ENCODE data around the gene REXO1.
A peak's percentile ranks its signal among the peaks of the same experiment; 100 is the strongest.

GRCh38 chr19:1851654-1852580 is 3.6 kb upstream of the REXO1 start:
- TF ChIP-seq CTCF (IDR thresholded peaks at IDR 0.05 in 2 of 3, conservative IDR thresholded peaks at IDR 0.05 in 1 of 3; ENCODE audit: insufficient read depth in 2 of 3, low read depth in 1 of 3, low read length in 3 of 3) (no peak), ZKSCAN1 (IDR thresholded peaks at IDR 0.05; ENCODE audit: low read depth, low read length) (no peak), POLR2A (conservative IDR thresholded peaks at IDR 0.05) (no peak), TCF7L2 (IDR thresholded peaks at IDR 0.05; ENCODE audit: low read depth, low read length) (no peak), ZNF561 (CRISPR knock-in tag; conservative IDR thresholded peaks at IDR 0.05) (no peak), NFIC (IDR thresholded peaks at IDR 0.05) (no peak), ARID2 (IDR thresholded peaks at IDR 0.05) (no peak), MAFF (IDR thresholded peaks at IDR 0.05; ENCODE audit: low read length) (no peak), EZH2 (IDR thresholded peaks at IDR 0.05; ENCODE audit: borderline replicate concordance, low read depth, low read length) (no peak), POLR2G (IDR thresholded peaks at IDR 0.05; ENCODE audit: low read depth, low read length) (peak; percentile 59), GTF2E2 (tag; IDR thresholded peaks at IDR 0.05) (no peak), SMARCB1 (IDR thresholded peaks at IDR 0.05; ENCODE audit: insufficient read length, low read depth) (no peak), ZBTB49 (CRISPR knock-in tag; IDR thresholded peaks at IDR 0.05; ENCODE audit: borderline replicate concordance) (no peak)

All from K562 (cell line).